Spleen (tissue), 11 donors: ENCODE results near the gene RBM4B. TPM values are rescaled to one million over a fixed set of nuclear protein-coding genes. Genes with fewer than 3 reads are reported as not detected.
A peak's percentile ranks its signal among the peaks of the same experiment; 100 is the strongest.
"Not testable (repeated sequence)": the region's sequence is repeated elsewhere in the genome, so short reads cannot be mapped to it uniquely, and the experiment has no call there.

Experiments used
- DNase-seq: peaks from one replicate; pipeline ENCODE4 v3.0.0-alpha.2; 2020
- H3K27ac ChIP-seq, 8 donors: fragments of 200-600 bp; sonication (generic) in 7 of 8; 1 replicate in 4 of 8; 2 replicates in 4 of 8; pipeline versions ENCODE4 v1.5.0 to v1.8.0; 2016 to 2021; ENCODE audit warnings: inconsistent platforms in 4 of 8, mild to moderate bottlenecking in 4 of 8, moderate library complexity in 1 of 8
- H3K27me3 ChIP-seq, 7 donors: fragments of 200-600 bp; sonication (generic) in 6 of 7; replicated peaks in 1 of 7; 1 replicate in 4 of 7; 2 replicates in 3 of 7; pipeline versions ENCODE4 v1.5.0 to v1.8.0; 2016 to 2021; ENCODE audit warnings: inconsistent platforms in 3 of 7, mild to moderate bottlenecking in 1 of 7
- H3K36me3 ChIP-seq, 6 donors: fragments of 200-600 bp; sonication (generic) in 5 of 6; 1 replicate in 4 of 6; 2 replicates in 2 of 6; pipeline versions ENCODE4 v1.5.0 to v1.8.0; 2016 to 2021; ENCODE audit warnings: inconsistent platforms in 2 of 6
- H3K4me1 ChIP-seq, 6 donors: fragments of 200-600 bp; sonication (generic) in 5 of 6; 1 replicate in 3 of 6; 2 replicates in 3 of 6; pipeline versions ENCODE4 v1.5.0 to v1.8.0; 2016 to 2021; ENCODE audit warnings: inconsistent platforms in 3 of 6
- H3K4me3 ChIP-seq, 8 donors: fragments of 200-600 bp; sonication (generic) in 7 of 8; 1 replicate in 4 of 8; 2 replicates in 4 of 8; pipeline versions ENCODE4 v1.5.0 to v1.8.0; 2016 to 2021; ENCODE audit warnings: inconsistent platforms in 4 of 8, mild to moderate bottlenecking in 4 of 8, moderate library complexity in 2 of 8
- H3K9me3 ChIP-seq, 8 donors: fragments of 200-600 bp; sonication (generic) in 7 of 8; 1 replicate in 4 of 8; 2 replicates in 4 of 8; pipeline versions ENCODE4 v1.5.0 to v1.8.0; 2016 to 2021; ENCODE audit warnings: inconsistent platforms in 4 of 8
- CTCF ChIP-seq, 11 experiments: fragments of 200-600 bp in 7 of 11; fragments of 450-650 bp in 4 of 11; sonication (generic) in 4 of 11; IDR thresholded peaks in 8 of 11; conservative IDR thresholded peaks in 3 of 11; 1 replicate in 7 of 11; 2 replicates in 4 of 11; pipeline versions ENCODE4 v1.4.0 to v1.8.0; 2016 to 2021; ENCODE audit warnings: antibody characterized with exemption in 11 of 11, inconsistent platforms in 4 of 11, mild to moderate bottlenecking in 1 of 11
- POLR2A ChIP-seq, 3 donors: fragments of 450-650 bp; IDR thresholded peaks; one replicate each; pipeline ENCODE4 v1.5.1; 2017; ENCODE audit warnings: antibody characterized with exemption in 3 of 3, mild to moderate bottlenecking in 1 of 3
- POLR2AphosphoS5 ChIP-seq, 3 donors: sonication (generic); formaldehyde crosslinking; IDR thresholded peaks; one replicate each; pipeline ENCODE4 v1.5.1; 2017; ENCODE audit warnings: antibody characterized with exemption in 3 of 3
- WGBS, 5 donors: extraction: QIAGEN DNeasy Blood & Tissue Kit in 3 of 5; methylation state at CpG; one replicate each; pipeline versions ENCODE4 v1.1.5 to v1.1.7; 2013 to 2018; 5-methylcytosine and 5-hydroxymethylcytosine counted together
- intact Hi-C: fragments of 100-400 bp; cut with DNase I; formaldehyde crosslinking; loops from one replicate; pipeline ENCODE4 v1.15.0; 2023; ENCODE audit warnings: low total_unique reads
- polyA plus RNA-seq, 3 donors: library from polyadenylated mRNA; stranded (reverse); fragments of 200-250 nt; gene quantifications; one replicate each; pipeline ENCODE4 v1.2.1, GENCODE V29; 2013
- total RNA-seq, 7 donors: library from RNA; depleted of rRNA in 3 of 7; stranded (reverse); fragments of >200 nt in 3 of 7; fragmentation: NEBNext Ultra II Directional in 4 of 7; extraction: Animal tissue kit (Norgen Biotek cat#: 25700) in 4 of 7; gene quantifications; one replicate each; pipeline versions ENCODE4 v1.1.0 to v1.2.1, GENCODE V29; 2016 to 2021
- donor health status: healthy with polysubstance abuse.
- donor health status: DM: no; HTN: no; CAD: no; lungs with moderate emphysema.
- donor health status: DM: no; HTN: no; CAD: no.
- donor health status: Bipolar disorder and iron deficiency.
- donor health status: healthy.
- donor health status: DM: no; HTN: no; CAD: no.
- donor health status: DM: yes; HTN: yes; CAD: no.

RBM4B gene
- total and polyA plus RNA-seq, 10 donors = 14.8 to 23.0 (median 18.3) TPM

- H3K4me3 ChIP-seq = no peak overlapping the region
- H3K36me3 ChIP-seq = peaks cover 0 to 100% (median 69%) of the 10 kb centered on the region in 6 donors
- WGBS, 5 donors = 91 to 97% (median 97%) methylated on average over 5 of the region's 5 CpGs
- no peaks in the 10 kb centered on the region for H3K9me3 ChIP-seq
- intact Hi-C loops = no loop called here
- no peaks in the 10 kb centered on the region for H3K27me3 ChIP-seq
- peaks cover 8 to 80% (median 29%) of the 10 kb centered on the region in 6 donors for H3K4me1 ChIP-seq
- H3K27ac ChIP-seq = no peak overlapping the region
- DNase-seq = no peak
- no peak for TF ChIP-seq POLR2AphosphoS5 (IDR thresholded peaks at IDR 0.05)
- TF ChIP-seq POLR2A (IDR thresholded peaks at IDR 0.05) = no peak
- TF ChIP-seq CTCF (IDR thresholded peaks at IDR 0.05 in 8 of 11, conservative IDR thresholded peaks at IDR 0.05 in 3 of 11) = no peak
These were observed 27.8 kb downstream of the RBM4B start for GRCh38 chr11:66649903-66650302.

GRCh38 chr11:66646828-66647227 lies 30.9 kb downstream of the RBM4B start:
- peaks cover 0 to 100% (median 82%) of the 10 kb centered on the region in 6 donors for H3K36me3 ChIP-seq
- TF ChIP-seq POLR2A (IDR thresholded peaks at IDR 0.05) (no peak), CTCF (IDR thresholded peaks at IDR 0.05 in 8 of 11, conservative IDR thresholded peaks at IDR 0.05 in 3 of 11) (no peak), POLR2AphosphoS5 (IDR thresholded peaks at IDR 0.05) (no peak)
- peak overlapping the region in 1 of 8 donors; percentile 1 for H3K27ac ChIP-seq
- no peaks in the 10 kb centered on the region for H3K27me3 ChIP-seq
- DNase-seq = no peak
- H3K4me3 ChIP-seq = no peak overlapping the region
- H3K9me3 ChIP-seq = no peaks in the 10 kb centered on the region
- 66 to 78% (median 72%) methylated on average over 4 of the region's 4 CpGs for WGBS, 5 donors
- intact Hi-C loops = no loop called here
- peaks cover 38 to 98% (median 60%) of the 10 kb centered on the region in 6 donors for H3K4me1 ChIP-seq

- intact Hi-C loops = no loop called here
- peak overlapping the region in 3 of 8 donors; percentile 16 to 89 (median 78) for H3K4me3 ChIP-seq
- no peak for TF ChIP-seq CTCF (IDR thresholded peaks at IDR 0.05 in 8 of 11, conservative IDR thresholded peaks at IDR 0.05 in 3 of 11)
- TF ChIP-seq POLR2AphosphoS5 (IDR thresholded peaks at IDR 0.05) = peak in 1 of 3 donors; percentile 63
These were observed 33.8 kb downstream of the RBM4B start for GRCh38 chr11:66643745-66644437.

GRCh38 chr11:66641834-66642233 lies 35.9 kb downstream of the RBM4B start:
- Histone ChIP-seq H3K9me3 (no peaks in the 10 kb centered on the region), H3K36me3 (peaks cover 0 to 73% (median 59%) of the 10 kb centered on the region in 6 donors), H3K4me1 (peaks cover 61 to 94% (median 90%) of the 10 kb centered on the region in 6 donors), H3K27me3 (no peaks in the 10 kb centered on the region), H3K4me3 (peak overlapping the region in 7 of 8 donors; percentile 10 to 89 (median 78)), H3K27ac (peak overlapping the region in 2 of 8 donors; percentile 30 to 93)
- WGBS, 5 donors = 29 to 55% (median 52%) methylated on average over 3 of the region's 3 CpGs
- DNase-seq = no peak
- intact Hi-C loops = no loop called here
- no peak for TF ChIP-seq POLR2A (IDR thresholded peaks at IDR 0.05)
- no peak for TF ChIP-seq POLR2AphosphoS5 (IDR thresholded peaks at IDR 0.05)
- TF ChIP-seq CTCF (IDR thresholded peaks at IDR 0.05 in 8 of 11, conservative IDR thresholded peaks at IDR 0.05 in 3 of 11) = no peak

More at GRCh38 chr11:66643745-66644437, 33.8 kb downstream of the RBM4B start:
- peaks cover 63 to 100% (median 82%) of the 10 kb centered on the region in 6 donors for H3K4me1 ChIP-seq
- WGBS, 5 donors = 89 to 93% (median 91%) methylated on average over 20 to 24 of the region's 24 CpGs
- no peak for DNase-seq
- no peaks in the 10 kb centered on the region for H3K9me3 ChIP-seq
- H3K27ac ChIP-seq = no peak overlapping the region
- H3K36me3 ChIP-seq = peaks cover 0 to 94% (median 76%) of the 10 kb centered on the region in 6 donors
- no peaks in the 10 kb centered on the region for H3K27me3 ChIP-seq

GRCh38 chr11:66639814-66640340 lies 37.8 kb downstream of the RBM4B start:
- Histone ChIP-seq H3K27ac (peak overlapping the region in 4 of 8 donors; percentile 85 to 96 (median 92)), H3K4me3 (peak overlapping the region in 7 of 8 donors; percentile 78 to 94 (median 89)), H3K4me1 (peaks cover 54 to 92% (median 80%) of the 10 kb centered on the region in 6 donors), H3K36me3 (peaks cover 0 to 66% (median 40%) of the 10 kb centered on the region in 6 donors)
- intact Hi-C loops, DNase-seq, H3K9me3 ChIP-seq, H3K27me3 ChIP-seq: not testable (repeated sequence)
- 58 to 65% (median 63%) methylated on average over 8 to 10 of the region's 10 CpGs for WGBS, 5 donors
